GM12878 (cell line): ENCODE measurements around the gene CAMTA1. TPM values are rescaled to one million over a fixed set of nuclear protein-coding genes. Genes with fewer than 3 reads are reported as not detected.

Source experiments
- ATAC-seq: fragments of 200-7000 bp; cut with Tn5 transposase; 3 replicates; pipeline ENCODE4 v1.9.1; 2020; ENCODE audit warnings: mild to moderate bottlenecking, moderate library complexity
- BruUV-seq: library from RNA; stranded (reverse); fragments of 400-500 nt; replicated peaks from 2 replicates; lab custom pipeline; 2021; lab: Mats Ljungman, UMichigan
- CTCF ChIA-PET: fragments of 300-600 bp; sonication (Branson Sonifier 250); formaldehyde crosslinking; extraction: SDS; loops from one replicate; lab custom pipeline; 2021; ENCODE audit warnings: inconsistent platforms; lab: Yijun Ruan, JAX
- POLR2A ChIA-PET: fragments of 350-600 bp; formaldehyde crosslinking; extraction: SDS; loops from one replicate; lab custom pipeline; 2021; ENCODE audit warnings: inconsistent platforms; lab: Charles Lee
- RAD21 ChIA-PET: fragments of 300-600 bp; sonication (Branson Sonifier 250); formaldehyde crosslinking; loops from one replicate; lab custom pipeline; 2023; ENCODE audit warnings: antibody characterized with exemption; ENCODE audit not compliant: unreplicated experiment; lab: Charles Lee
- SMC1A ChIA-PET: fragments of 300-600 bp; sonication (Branson Sonifier 250); formaldehyde crosslinking; loops from one replicate; lab custom pipeline; 2023; ENCODE audit not compliant: unreplicated experiment, uncharacterized antibody; lab: Charles Lee
- DNase-seq: peaks from one replicate; pipeline ENCODE4 v3.0.0-alpha.2; 2011; ENCODE audit warnings: low read depth, low spot score
- FAIRE-seq: peaks from 3 replicates; lab custom pipeline; 2011; peaks lifted over from hg19 to GRCh38; lab: Jason Lieb, UNC
- H2AFZ ChIP-seq: 2 replicates; pipeline ENCODE4 v1.6.0; 2011; ENCODE audit warnings: low read depth, low read length, control low read depth; ENCODE audit not compliant: control insufficient read depth
- H3K27ac ChIP-seq: 2 replicates; pipeline ENCODE4 v1.5.1; 2011; ENCODE audit warnings: control low read depth; ENCODE audit not compliant: control insufficient read depth, insufficient read depth
- H3K27me3 ChIP-seq, 2 experiments: replicated peaks in 1 of 2; 2 replicates each; pipeline versions ENCODE4 v1.6.0 to v1.6.1; 2011; ENCODE audit warnings: low read length in 1 of 2; ENCODE audit not compliant: control insufficient read depth in 2 of 2, insufficient read depth in 2 of 2
- H3K36me3 ChIP-seq, 2 experiments: 2 replicates each; pipeline ENCODE4 v1.5.1; 2011; ENCODE audit warnings: low read length in 1 of 2; ENCODE audit not compliant: control insufficient read depth in 2 of 2, insufficient read depth in 2 of 2
- H3K4me1 ChIP-seq: 2 replicates; pipeline ENCODE4 v1.6.1; 2011; ENCODE audit warnings: mild to moderate bottlenecking, low read length, moderate library complexity, mixed read lengths; ENCODE audit not compliant: control insufficient read depth, insufficient read depth
- H3K4me2 ChIP-seq: 2 replicates; pipeline ENCODE4 v1.6.0; 2011; ENCODE audit warnings: control low read depth; ENCODE audit not compliant: control insufficient read depth, insufficient read depth
- H3K4me3 ChIP-seq: fragments of 200-600 bp; sonication (generic); 2 replicates; pipeline ENCODE4 v1.5.1; 2016
- H3K79me2 ChIP-seq: 2 replicates; pipeline ENCODE4 v1.6.0; 2011; ENCODE audit warnings: low read length; ENCODE audit not compliant: control insufficient read depth, insufficient read depth
- H3K9ac ChIP-seq: 2 replicates; pipeline ENCODE4 v1.8.0; 2011; ENCODE audit warnings: low read length, control low read depth, mixed read lengths; ENCODE audit not compliant: control insufficient read depth, insufficient read depth
- H3K9me3 ChIP-seq: replicated peaks from 3 replicates; pipeline ENCODE4 v1.5.1; 2011; ENCODE audit warnings: mild to moderate bottlenecking, low read length; ENCODE audit not compliant: control insufficient read depth, insufficient read depth
- H4K20me1 ChIP-seq: 2 replicates; pipeline ENCODE4 v1.6.0; 2011; ENCODE audit not compliant: control insufficient read depth, insufficient read depth
- BRCA1 ChIP-seq: IDR thresholded peaks from 2 replicates; pipeline ENCODE4 v1.6.1; 2011; ENCODE audit warnings: low read depth, low read length, improper control_type of control experiment
- CEBPZ ChIP-seq: fragments of 150-350 bp; IDR thresholded peaks from 2 replicates; pipeline ENCODE4 v1.6.1; 2016; ENCODE audit warnings: low read depth, low read length
- EED ChIP-seq: sonication (generic); IDR thresholded peaks from 2 replicates; pipeline ENCODE4 v1.6.1; 2016; ENCODE audit warnings: antibody characterized with exemption, low read depth
- FOS ChIP-seq: IDR thresholded peaks from 3 replicates; pipeline ENCODE4 v1.6.1; 2011; ENCODE audit warnings: borderline replicate concordance; ENCODE audit not compliant: insufficient read length; ENCODE audit errors: extremely low read depth
- GATAD2B ChIP-seq: fragments of 450-650 bp; conservative IDR thresholded peaks from 2 replicates; pipeline ENCODE4 v1.6.1; 2017; ENCODE audit warnings: low read depth, mild to moderate bottlenecking, moderate library complexity
- JUNB ChIP-seq: IDR thresholded peaks from 2 replicates; pipeline ENCODE4 v1.6.1; 2016; ENCODE audit warnings: antibody characterized with exemption, mild to moderate bottlenecking
- PAX5 ChIP-seq: IDR thresholded peaks from 2 replicates; pipeline ENCODE4 v1.6.1; 2011; ENCODE audit warnings: low read depth, low read length, borderline replicate concordance
- RBBP5 ChIP-seq: fragments of 200-600 bp; sonication (generic); conservative IDR thresholded peaks from 2 replicates; pipeline ENCODE4 v1.6.1; 2016
- SMAD1 ChIP-seq: fragments of 450-650 bp; IDR thresholded peaks from 2 replicates; pipeline ENCODE4 v1.6.1; 2018; ENCODE audit warnings: mild to moderate bottlenecking, low read depth; ENCODE audit not compliant: partially characterized antibody
- SREBF1 ChIP-seq: IDR thresholded peaks from 2 replicates; pipeline ENCODE4 v1.6.1; 2012; ENCODE audit warnings: mild to moderate bottlenecking, low read length
- ZNF384 ChIP-seq: IDR thresholded peaks from 2 replicates; pipeline ENCODE4 v1.6.1; 2012; ENCODE audit warnings: low read depth, mild to moderate bottlenecking, low read length, improper control_type of control experiment, borderline replicate concordance
- ZSCAN29 ChIP-seq: fragments of 450-650 bp; IDR thresholded peaks from 2 replicates; pipeline ENCODE4 v1.6.1; 2017; ENCODE audit warnings: mild to moderate bottlenecking, moderate library complexity
- WGBS: methylation state at CpG from one replicate; pipeline ENCODE4 v1.1.6; 2016; ENCODE audit warnings: low lambda C conversion rate; ENCODE audit not compliant: insufficient replicate concordance, insufficient coverage; ENCODE audit errors: missing lambda C conversion rate; 5-methylcytosine and 5-hydroxymethylcytosine counted together
- in situ Hi-C: fragments of 300-500 bp; cut with MboI; formaldehyde crosslinking; loops from 9 replicates; pipeline ENCODE4 v1.14.3; 2018; ENCODE audit warnings: mixed read lengths
- intact Hi-C: fragments of 100-400 bp; cut with micrococcal nuclease; formaldehyde crosslinking; loops from one replicate; pipeline ENCODE4 v1.14.2; 2022; ENCODE audit not compliant: unreplicated experiment
- polyA plus RNA-seq, 11 experiments: library from polyadenylated mRNA; depleted of rRNA in 4 of 11; unstranded in 6 of 11; stranded (reverse) in 5 of 11; fragments of >200 nt; fragmentation: Nextera tagmentation in 4 of 11; fragmentation: Illumina TruSeq in 1 of 11; extraction: Ambion mirVana in 4 of 11; extraction: Trizol in 1 of 11; gene quantifications; 1 replicate in 1 of 11; 2 replicates in 10 of 11; pipeline versions ENCODE4 v1.2.1 to v1.2.3, GENCODE V29; 2011 to 2016; ENCODE audit warnings: inconsistent platforms in 2 of 11, missing spikeins in 2 of 11, low read depth in 1 of 11
- total RNA-seq, 4 experiments: library from RNA; depleted of rRNA in 3 of 4; stranded (reverse); fragments of >200 nt in 3 of 4; fragmentation: Illumina TruSeq in 1 of 4; extraction: Trizol in 1 of 4; gene quantifications; 2 replicates each; pipeline versions ENCODE4 v1.2.1 to v1.2.3, GENCODE V29; 2013 to 2021
- TF ChIP-seq, protein P1 (sequence below): fragments of 450-650 bp; formaldehyde crosslinking; IDR thresholded peaks from 2 replicates; pipeline ENCODE4 v1.4.0; 2022; ENCODE audit warnings: mild to moderate bottlenecking, moderate library complexity
- TF ChIP-seq, protein P2 (sequence below): fragments of 450-650 bp; IDR thresholded peaks from 2 replicates; pipeline ENCODE4 v1.6.1; 2017; ENCODE audit warnings: mild to moderate bottlenecking

The CAMTA1 gene
- total and polyA plus RNA-seq, 10 of the 15 experiments (the other 5 are each of a cell fraction or from before 2014, with no cell fraction given), result 37.7 to 148 (median 76.4) TPM

GRCh38 chr1:7594714-7595295, 809.6 kb downstream of the CAMTA1 start:
- ChIA-PET RAD21 (no interaction called here), SMC1A (interaction anchor here (0.7 kb wide), 1 partner anchor 300 kb away, joined by 3 read pairs; no protein-coding TSS in a partner anchor), POLR2A (no interaction called here), CTCF (no interaction called here)
- H3K79me2 ChIP-seq, result no peaks in the 10 kb centered on the region
- H4K20me1 ChIP-seq, result no peaks in the 10 kb centered on the region; the same call in 1 of the 2 replicates
- WGBS, result 17% methylated on average over 13 of the region's 13 CpGs
- intact Hi-C loops (no loop called here), in situ Hi-C loops (no loop called here)
- no peaks in the 10 kb centered on the region for H3K36me3 ChIP-seq
- FAIRE-seq (no peak), DNase-seq (no peak), ATAC-seq (no peak)
- H3K9me3 ChIP-seq, result no peaks in the 10 kb centered on the region
- no peak overlapping the region for H3K4me2 ChIP-seq
- no peak overlapping the region for H3K27ac ChIP-seq
- H3K4me1 ChIP-seq, result no peaks in the 10 kb centered on the region
- H2AFZ ChIP-seq, result no peak overlapping the region
- BruUV-seq, result no TSS peak
- H3K4me3 ChIP-seq, result no peak overlapping the region
- TF ChIP-seq ZNF384, result no peak
- TF ChIP-seq, protein P1, sequence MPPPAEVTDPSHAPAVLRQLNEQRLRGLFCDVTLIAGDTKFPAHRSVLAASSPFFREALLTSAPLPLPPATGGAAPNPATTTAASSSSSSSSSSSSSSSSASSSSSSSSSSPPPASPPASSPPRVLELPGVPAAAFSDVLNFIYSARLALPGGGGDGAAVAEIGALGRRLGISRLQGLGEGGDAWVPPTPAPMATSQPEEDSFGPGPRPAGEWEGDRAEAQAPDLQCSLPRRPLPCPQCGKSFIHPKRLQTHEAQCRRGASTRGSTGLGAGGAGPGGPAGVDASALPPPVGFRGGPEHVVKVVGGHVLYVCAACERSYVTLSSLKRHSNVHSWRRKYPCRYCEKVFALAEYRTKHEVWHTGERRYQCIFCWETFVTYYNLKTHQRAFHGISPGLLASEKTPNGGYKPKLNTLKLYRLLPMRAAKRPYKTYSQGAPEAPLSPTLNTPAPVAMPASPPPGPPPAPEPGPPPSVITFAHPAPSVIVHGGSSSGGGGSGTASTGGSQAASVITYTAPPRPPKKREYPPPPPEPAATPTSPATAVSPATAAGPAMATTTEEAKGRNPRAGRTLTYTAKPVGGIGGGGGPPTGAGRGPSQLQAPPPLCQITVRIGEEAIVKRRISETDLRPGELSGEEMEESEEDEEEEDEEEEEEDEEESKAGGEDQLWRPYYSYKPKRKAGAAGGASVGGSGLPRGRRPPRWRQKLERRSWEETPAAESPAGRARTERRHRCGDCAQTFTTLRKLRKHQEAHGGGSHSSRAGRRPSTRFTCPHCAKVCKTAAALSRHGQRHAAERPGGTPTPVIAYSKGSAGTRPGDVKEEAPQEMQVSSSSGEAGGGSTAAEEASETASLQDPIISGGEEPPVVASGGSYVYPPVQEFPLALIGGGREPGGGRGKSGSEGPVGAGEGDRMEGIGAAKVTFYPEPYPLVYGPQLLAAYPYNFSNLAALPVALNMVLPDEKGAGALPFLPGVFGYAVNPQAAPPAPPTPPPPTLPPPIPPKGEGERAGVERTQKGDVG, result no peak
- TF ChIP-seq SREBF1, result no peak
- no peak for TF ChIP-seq FOS
- TF ChIP-seq GATAD2B, result no peak
- no peak for TF ChIP-seq JUNB
- TF ChIP-seq EED, result no peak
- TF ChIP-seq CEBPZ, result no peak
- TF ChIP-seq PAX5, result no peak
- TF ChIP-seq, protein P2, sequence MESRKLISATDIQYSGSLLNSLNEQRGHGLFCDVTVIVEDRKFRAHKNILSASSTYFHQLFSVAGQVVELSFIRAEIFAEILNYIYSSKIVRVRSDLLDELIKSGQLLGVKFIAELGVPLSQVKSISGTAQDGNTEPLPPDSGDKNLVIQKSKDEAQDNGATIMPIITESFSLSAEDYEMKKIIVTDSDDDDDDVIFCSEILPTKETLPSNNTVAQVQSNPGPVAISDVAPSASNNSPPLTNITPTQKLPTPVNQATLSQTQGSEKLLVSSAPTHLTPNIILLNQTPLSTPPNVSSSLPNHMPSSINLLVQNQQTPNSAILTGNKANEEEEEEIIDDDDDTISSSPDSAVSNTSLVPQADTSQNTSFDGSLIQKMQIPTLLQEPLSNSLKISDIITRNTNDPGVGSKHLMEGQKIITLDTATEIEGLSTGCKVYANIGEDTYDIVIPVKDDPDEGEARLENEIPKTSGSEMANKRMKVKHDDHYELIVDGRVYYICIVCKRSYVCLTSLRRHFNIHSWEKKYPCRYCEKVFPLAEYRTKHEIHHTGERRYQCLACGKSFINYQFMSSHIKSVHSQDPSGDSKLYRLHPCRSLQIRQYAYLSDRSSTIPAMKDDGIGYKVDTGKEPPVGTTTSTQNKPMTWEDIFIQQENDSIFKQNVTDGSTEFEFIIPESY, result no peak
- TF ChIP-seq BRCA1, result no peak
- no peak for TF ChIP-seq SMAD1
- TF ChIP-seq RBBP5, result no peak
- TF ChIP-seq ZSCAN29, result no peak
- peaks cover 0 to 2% of the 10 kb centered on the region in 2 experiments; a peak in 3 of 4 replicates for H3K27me3 ChIP-seq
- no peak overlapping the region for H3K9ac ChIP-seq
